K562 (cell line): ENCODE results near the gene LAMA5. TPM values are rescaled to one million over a fixed set of nuclear protein-coding genes. Genes with fewer than 3 reads are reported as not detected.
A peak's percentile ranks its signal among the peaks of the same experiment; 100 is the strongest.

Experiments
- AFF4 ChIP-seq: sonication (generic); formaldehyde crosslinking; IDR thresholded peaks from 2 replicates; pipeline ENCODE4 v1.8.0; 2023; ENCODE audit warnings: mild to moderate bottlenecking, missing genetic modification reagents
- CHCHD3 ChIP-seq: fragments of 250-450 bp; sonication (Bioruptor Pico); IDR thresholded peaks from 2 replicates; pipeline ENCODE4 v2.1.2; 2022; ENCODE audit warnings: mild to moderate bottlenecking
- E2F5 ChIP-seq: sonication (generic); formaldehyde crosslinking; IDR thresholded peaks from 2 replicates; pipeline ENCODE4 v1.8.0; 2022; ENCODE audit warnings: mild to moderate bottlenecking, missing genetic modification reagents
- EP300 ChIP-seq: IDR thresholded peaks from 2 replicates; pipeline ENCODE4 v1.6.1; 2012; ENCODE audit warnings: low read length, improper control_type of control experiment
- ETV5 ChIP-seq: sonication (generic); formaldehyde crosslinking; IDR thresholded peaks from 2 replicates; pipeline ENCODE4 v1.4.0; 2020; ENCODE audit warnings: low read depth, mild to moderate bottlenecking, missing genetic modification reagents
- FOXO4 ChIP-seq: fragments of 450-650 bp; formaldehyde crosslinking; IDR thresholded peaks from 2 replicates; pipeline ENCODE4 v1.4.0; 2020; ENCODE audit warnings: mild to moderate bottlenecking, moderate library complexity
- GABPA ChIP-seq: fragments of 200-800 bp; sonication (Bioruptor generic); conservative IDR thresholded peaks from 2 replicates; pipeline ENCODE4 v1.6.1; 2016; ENCODE audit warnings: low read depth, missing genetic modification characterization, missing compliant biosample characterization
- HDAC2 ChIP-seq: fragments of 450-650 bp; IDR thresholded peaks from 2 replicates; pipeline ENCODE4 v1.6.1; 2016; ENCODE audit warnings: mild to moderate bottlenecking
- HNRNPL ChIP-seq: fragments of 200-400 bp; formaldehyde crosslinking; IDR thresholded peaks from 2 replicates; pipeline ENCODE4 v1.6.1; 2017; ENCODE audit warnings: low read depth, mild to moderate bottlenecking, low read length
- KAT7 ChIP-seq: sonication (generic); formaldehyde crosslinking; IDR thresholded peaks from 2 replicates; pipeline ENCODE4 v1.8.0; 2022; ENCODE audit warnings: missing genetic modification reagents, mild to moderate bottlenecking, borderline replicate concordance
- MAFF ChIP-seq: IDR thresholded peaks from 2 replicates; pipeline ENCODE4 v1.6.1; 2012; ENCODE audit warnings: low read length, improper control_type of control experiment
- MIER1 ChIP-seq: fragments of 450-650 bp; IDR thresholded peaks from 2 replicates; pipeline ENCODE4 v1.6.1; 2016; ENCODE audit warnings: antibody characterized with exemption, mild to moderate bottlenecking, low read depth
- MTA2 ChIP-seq: fragments of 450-650 bp; IDR thresholded peaks from 2 replicates; pipeline ENCODE4 v1.6.1; 2016; ENCODE audit warnings: low read depth
- SAP30 ChIP-seq: fragments of 200-600 bp; sonication (generic); IDR thresholded peaks from 2 replicates; pipeline ENCODE4 v1.6.1; 2012; ENCODE audit warnings: borderline replicate concordance, low read depth, mild to moderate bottlenecking, moderate library complexity, low read length, control low read depth, inconsistent platforms; ENCODE audit not compliant: insufficient read depth, poor library complexity, severe bottlenecking
- SMAD1 ChIP-seq: fragments of 150-350 bp; IDR thresholded peaks from 2 replicates; pipeline ENCODE4 v1.6.1; 2014; ENCODE audit warnings: low read length, low read depth; ENCODE audit not compliant: partially characterized antibody
- SMARCA5 ChIP-seq: fragments of 450-650 bp; IDR thresholded peaks from 2 replicates; pipeline ENCODE4 v1.6.1; 2016
- SRSF3 ChIP-seq: fragments of 200-400 bp; formaldehyde crosslinking; IDR thresholded peaks from 2 replicates; pipeline ENCODE4 v1.6.1; 2016; ENCODE audit warnings: mild to moderate bottlenecking, low read length, moderate library complexity; ENCODE audit not compliant: insufficient read depth
- TAF9B ChIP-seq: fragments of 450-650 bp; IDR thresholded peaks from 2 replicates; pipeline ENCODE4 v1.6.1; 2018; ENCODE audit warnings: mild to moderate bottlenecking; ENCODE audit not compliant: partially characterized antibody
- TSC22D4 ChIP-seq: fragments of 450-650 bp; IDR thresholded peaks from 2 replicates; pipeline ENCODE4 v1.6.1; 2016; ENCODE audit warnings: missing genetic modification characterization, missing biosample characterization, control low read depth
- ZBTB1 ChIP-seq: sonication (generic); formaldehyde crosslinking; IDR thresholded peaks from 2 replicates; pipeline ENCODE4 v1.8.1; 2023; ENCODE audit warnings: missing genetic modification reagents, low read depth, mild to moderate bottlenecking, borderline replicate concordance
- ZFX ChIP-seq: sonication (generic); formaldehyde crosslinking; IDR thresholded peaks from 2 replicates; pipeline ENCODE4 v1.8.0; 2022; ENCODE audit warnings: mild to moderate bottlenecking, missing genetic modification reagents, moderate library complexity
- ZNF146 ChIP-seq: IDR thresholded peaks from one replicate; pipeline ENCODE4 v1.6.1; 2018; ENCODE audit warnings: missing compliant biosample characterization; ENCODE audit not compliant: unreplicated experiment
- ZNF324 ChIP-seq: fragments of 250-450 bp; sonication (Bioruptor Pico); IDR thresholded peaks from 2 replicates; pipeline ENCODE4 v1.4.0; 2020; ENCODE audit warnings: mild to moderate bottlenecking
- polyA plus RNA-seq, 8 experiments: library from polyadenylated mRNA; depleted of rRNA in 4 of 8; stranded (reverse) in 5 of 8; unstranded in 3 of 8; fragments of >200 nt; fragmentation: Nextera tagmentation in 2 of 8; fragmentation: Illumina TruSeq in 1 of 8; extraction: Ambion mirVana in 2 of 8; extraction: Trizol in 1 of 8; gene quantifications; 2 replicates each; pipeline versions ENCODE4 v1.2.1 to v1.2.3, GENCODE V29; 2011 to 2014; ENCODE audit warnings: inconsistent platforms in 1 of 8, missing spikeins in 1 of 8
- total RNA-seq, 7 experiments: library from RNA; depleted of rRNA in 6 of 7; stranded (reverse); fragments of >200 nt in 6 of 7; fragmentation: Illumina TruSeq in 2 of 7; extraction: Trizol in 2 of 7; gene quantifications; 2 replicates each; pipeline versions ENCODE4 v1.2.1 to v1.2.3, GENCODE V29; 2011 to 2021; ENCODE audit warnings: low replicate concordance in 1 of 7

LAMA5 gene
- total and polyA plus RNA-seq, 9 of the 15 experiments (the other 6 are each of a cell fraction or from before 2014, with no cell fraction given) = 0.31 to 101 (median 7.8) TPM

GRCh38 chr20:62358171-62359042, 8.7 kb downstream of the LAMA5 start (continued):
- 0 out of 2 replicates have a peak, but pooled peaks have one; percentile 46 for TF ChIP-seq AFF4 (CRISPR knock-in tag)
- no peak for TF ChIP-seq FOXO4 (CRISPR knock-in tag)
- TF ChIP-seq TAF9B = no peak
- TF ChIP-seq SMARCA5 = no peak
- TF ChIP-seq ETV5 (CRISPR knock-in tag) = no peak
- peak; percentile 51 for TF ChIP-seq ZFX (CRISPR knock-in tag)
- peak; percentile 6 for TF ChIP-seq ZNF146
- no peak for TF ChIP-seq E2F5 (CRISPR knock-in tag)
- no peak for TF ChIP-seq MTA2
- no peak for TF ChIP-seq HDAC2
- no peak for TF ChIP-seq MAFF
- TF ChIP-seq SAP30 = peak; percentile 26
- no peak for TF ChIP-seq SMAD1
- 0 out of 2 replicates have a peak, but pooled peaks have one; percentile 39 for TF ChIP-seq GABPA (tag)
- TF ChIP-seq HNRNPL = 0 out of 2 replicates have a peak, but pooled peaks have one; percentile 21
- 0 out of 2 replicates have a peak, but pooled peaks have one; percentile 81 for TF ChIP-seq KAT7 (CRISPR knock-in tag)
- no peak for TF ChIP-seq TSC22D4 (tag)
- no peak for TF ChIP-seq CHCHD3 (CRISPR knock-in tag)
- TF ChIP-seq ZBTB1 (CRISPR knock-in tag) = peak; percentile 67; the same call in 1 of the 2 replicates
- 0 out of 2 replicates have a peak, but pooled peaks have one; percentile 30 for TF ChIP-seq MIER1
- no peak for TF ChIP-seq ZNF324 (CRISPR knock-in tag)
- TF ChIP-seq SRSF3 = 0 out of 2 replicates have a peak, but pooled peaks have one; percentile 20
- TF ChIP-seq EP300 = no peak
